Activated T-cell treated with anti-CD3 and anti-CD28 coated beads, Interleukin-2, amount 50 U/mL, for 48 hours (primary cell): Measurements from ENCODE around the gene OTOL1.
"Not testable (repeated sequence)": the region's sequence is repeated elsewhere in the genome, so short reads cannot be mapped to it uniquely, and the experiment has no call there.

ENCODE experiments used
- DNase-seq, 2 experiments: peaks; one replicate each; pipeline ENCODE4 v3.0.0-alpha.2; 2020

The OTOL1 gene

GRCh38 chr3:161496508-161496907 lies at the start of gene OTOL1:
TSS of gene OTOL1 (plus strand) at chr3:161496808. CDS start at chr3:161496808, 0 bp downstream.
- DNase-seq: no peak

GRCh38 chr3:161449785-161450184 lies 46.8 kb upstream of the OTOL1 start:
- DNase-seq: no peak

GRCh38 chr3:161452179-161452578 lies 44.4 kb upstream of the OTOL1 start:
- no peak for DNase-seq

- no peak for DNase-seq
Observed at GRCh38 chr3:161454615-161455014, 42.0 kb upstream of the OTOL1 start.

GRCh38 chr3:161455962-161456361 lies 40.6 kb upstream of the OTOL1 start:
- DNase-seq: no peak

GRCh38 chr3:161462138-161462537 lies 34.5 kb upstream of the OTOL1 start:
- DNase-seq: no peak

- DNase-seq: no peak
Observed at GRCh38 chr3:161471211-161471610, 25.4 kb upstream of the OTOL1 start.

- no peak for DNase-seq
Observed at GRCh38 chr3:161474139-161474538, 22.5 kb upstream of the OTOL1 start.

GRCh38 chr3:161474741-161475140 lies 21.9 kb upstream of the OTOL1 start:
- no peak for DNase-seq

GRCh38 chr3:161475206-161475605 lies 21.4 kb upstream of the OTOL1 start:
- DNase-seq: no peak

- DNase-seq: no peak
Observed at GRCh38 chr3:161475905-161476304, 20.7 kb upstream of the OTOL1 start.

- no peak for DNase-seq
Observed at GRCh38 chr3:161484226-161484625, 12.4 kb upstream of the OTOL1 start.

- not testable (repeated sequence) for DNase-seq
Observed at GRCh38 chr3:161488284-161488683, 8.3 kb upstream of the OTOL1 start.

- no peak for DNase-seq
Observed at GRCh38 chr3:161489395-161489794, 7.2 kb upstream of the OTOL1 start.

- DNase-seq: not testable (repeated sequence)
Observed at GRCh38 chr3:161490845-161491244, 5.8 kb upstream of the OTOL1 start.

GRCh38 chr3:161498259-161498921 lies 1.8 kb downstream of the OTOL1 start:
- DNase-seq: no peak

- DNase-seq: no peak
Observed at GRCh38 chr3:161500068-161500796, 3.6 kb downstream of the OTOL1 start.

GRCh38 chr3:161503271-161503670 lies 6.7 kb downstream of the OTOL1 start:
- DNase-seq: no peak

- no peak for DNase-seq
Observed at GRCh38 chr3:161508852-161509477, 12.4 kb downstream of the OTOL1 start.

- DNase-seq: no peak
Observed at GRCh38 chr3:161510510-161511260, 14.1 kb downstream of the OTOL1 start.

GRCh38 chr3:161523916-161524315 lies 27.3 kb downstream of the OTOL1 start:
- no peak for DNase-seq

- DNase-seq: no peak
Observed at GRCh38 chr3:161531930-161532329, 35.3 kb downstream of the OTOL1 start.

GRCh38 chr3:161540594-161540993 lies 44.0 kb downstream of the OTOL1 start:
- DNase-seq: no peak
